Hematopoietic multipotent progenitor cell treated with erythropoietin and hydrocortisone succinate and interleukin-3 and kit ligand, for 17 days (in vitro differentiated cells): Measurements from ENCODE around the gene TTC31.

Experiments
- DNase-seq: peaks from one replicate; pipeline ENCODE4 v3.0.0-alpha.2; 2015; ENCODE audit warnings: low spot score

Gene TTC31

DNA sequence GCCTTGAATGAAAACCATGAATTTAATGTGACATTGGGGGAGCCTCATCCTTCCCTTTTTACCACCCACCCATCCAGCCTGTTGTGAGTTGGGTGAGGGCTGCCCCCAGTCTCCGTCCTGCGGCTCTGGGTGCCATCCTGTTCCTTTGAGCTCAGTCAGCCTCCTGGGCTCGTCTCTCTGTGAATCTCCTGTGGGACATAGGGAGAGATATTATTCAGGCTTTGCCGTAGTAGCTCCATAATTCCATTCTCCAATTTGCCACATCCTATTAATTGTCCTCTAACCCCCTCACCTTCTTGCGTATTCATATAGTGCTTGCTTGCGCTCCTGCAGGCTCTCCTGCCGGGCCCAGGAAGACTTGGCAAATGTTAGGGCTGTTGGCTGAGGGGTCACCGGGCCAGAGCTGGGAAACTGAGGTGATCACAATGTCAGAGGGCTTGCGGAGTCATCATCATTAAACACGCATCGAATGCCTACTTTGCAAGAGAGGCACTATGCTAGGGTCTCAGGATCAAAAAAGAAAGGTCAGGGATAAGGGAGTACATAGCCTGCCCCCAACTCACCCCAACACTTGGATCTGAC lies 43.9 kb downstream of the TTC31 start:
- no peak for DNase-seq

- DNase-seq = no peak
Measured at GRCh38 chr2:74527741-74528140, 44.9 kb downstream of the TTC31 start.

GRCh38 chr2:74528600-74529356 lies 45.9 kb downstream of the TTC31 start:
- DNase-seq = no peak

GRCh38 chr2:74529357-74530238 lies 46.7 kb downstream of the TTC31 start, which contains the start of the genes AUP1 and HTRA2:
Gene AUP1, minus strand, starts transcription at chr2:74529706. Its CDS starts 77 bp downstream, at chr2:74529629.
Gene HTRA2, plus strand, starts transcription at chr2:74529933. Its CDS starts 74 bp downstream, at chr2:74530007.
- DNase-seq = peak; percentile 91

- peak; percentile 83 for DNase-seq
Measured at GRCh38 chr2:74530239-74531187, 47.6 kb downstream of the TTC31 start.

DNA sequence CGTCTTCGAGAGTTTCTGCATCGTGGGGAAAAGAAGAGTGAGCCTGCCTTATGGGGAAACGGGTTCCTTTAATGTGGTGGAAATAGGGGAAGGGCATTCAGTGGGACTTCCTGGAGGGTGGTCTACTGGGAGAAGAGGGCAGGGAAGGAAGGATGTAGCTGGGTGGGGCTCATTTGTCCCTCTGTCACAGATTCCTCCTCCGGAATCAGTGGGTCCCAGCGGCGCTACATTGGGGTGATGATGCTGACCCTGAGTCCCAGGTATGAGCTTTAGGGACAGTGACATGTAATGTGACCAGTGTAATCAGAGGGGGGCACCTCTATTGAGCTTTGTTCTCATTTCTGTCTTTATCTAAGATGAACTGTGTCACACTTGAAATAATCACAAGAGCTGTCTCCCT lies 48.8 kb downstream of the TTC31 start:
- no peak for DNase-seq

DNA sequence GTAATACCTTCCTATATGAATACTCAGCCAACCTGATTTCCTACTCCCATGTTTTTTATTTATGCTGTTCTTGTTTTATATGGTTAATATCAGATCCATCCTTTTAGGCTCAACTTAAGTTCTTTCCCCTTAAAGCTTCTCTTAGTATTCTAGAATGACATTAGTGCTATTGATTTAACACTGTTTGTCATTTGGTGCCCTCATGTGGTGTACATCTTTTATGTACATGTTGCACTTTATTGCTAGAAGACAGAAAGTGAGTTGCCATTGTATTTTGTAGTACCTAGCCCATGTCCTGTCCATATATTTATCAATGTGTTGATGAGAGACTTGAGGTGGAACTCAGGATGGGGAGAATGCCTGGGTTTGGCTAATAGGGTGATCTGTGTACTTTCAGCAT lies 49.3 kb downstream of the TTC31 start:
- DNase-seq = peak; percentile 79

- DNase-seq = no peak
Measured at GRCh38 chr2:74533464-74533863, 50.6 kb downstream of the TTC31 start.

GRCh38 chr2:74534411-74534810 lies 51.5 kb downstream of the TTC31 start:
- no peak for DNase-seq

- no peak for DNase-seq
Measured at GRCh38 chr2:74535440-74535965, 52.6 kb downstream of the TTC31 start.

- DNase-seq = no peak
Measured at GRCh38 chr2:74536166-74536950, 53.5 kb downstream of the TTC31 start.

- DNase-seq = no peak
Measured at GRCh38 chr2:74537140-74537539, 54.3 kb downstream of the TTC31 start.

GRCh38 chr2:74538881-74539339 lies 56.0 kb downstream of the TTC31 start:
- DNase-seq = no peak

DNA sequence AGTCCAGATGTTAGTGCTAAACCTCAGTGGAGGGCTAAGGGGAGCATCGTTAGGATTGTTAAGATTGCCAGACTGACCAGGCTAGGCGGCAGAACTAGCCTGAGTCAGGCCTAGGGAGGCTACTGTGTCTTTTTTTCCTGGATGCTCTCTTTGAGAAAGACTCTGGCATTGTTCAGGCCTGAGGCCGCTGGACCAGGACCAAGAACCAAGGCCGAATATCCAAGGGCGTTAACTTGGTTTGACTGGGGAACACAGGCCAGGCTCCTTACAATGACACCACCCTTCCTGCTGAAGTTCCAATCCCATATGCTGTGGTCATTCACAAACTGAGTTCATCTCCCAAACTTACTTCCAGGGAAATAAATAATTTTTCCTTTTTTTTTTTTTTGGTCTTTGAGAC lies 57.4 kb downstream of the TTC31 start:
- DNase-seq = no peak

GRCh38 chr2:74542978-74543377 lies 60.1 kb downstream of the TTC31 start:
- no peak for DNase-seq
